Midbrain (tissue), 1 donor: ENCODE data around the gene ACTR10.

Source experiments
- DNase-seq: peaks from one replicate; lab custom pipeline; 2025; lab: John Stamatoyannopoulos, UW

Gene ACTR10

GRCh38 chr14:58281969-58282368 is 82.0 kb downstream of the ACTR10 start:
- DNase-seq, result no peak

GRCh38 chr14:58282925-58283593 is 83.1 kb downstream of the ACTR10 start:
- no peak for DNase-seq

- no peak for DNase-seq
Observed at GRCh38 chr14:58283730-58284129, 83.8 kb downstream of the ACTR10 start.

- DNase-seq, result no peak
Observed at GRCh38 chr14:58285132-58285531, 85.2 kb downstream of the ACTR10 start.
